Endothelial cell of umbilical vein (primary cell): ENCODE results near the gene RPL23. TPM values are rescaled to one million over a fixed set of nuclear protein-coding genes. Genes with fewer than 3 reads are reported as not detected.

Source experiments
- BruUV-seq: library from RNA; stranded (reverse); fragments of 400-500 nt; replicated peaks from 2 replicates; lab custom pipeline; 2021; lab: Mats Ljungman, UMichigan
- CTCF ChIA-PET: fragments of 300-600, 350-600 bp; sonication (Branson Sonifier 250); formaldehyde crosslinking; loops from one replicate; lab custom pipeline; 2021; ENCODE audit warnings: antibody characterized with exemption, inconsistent platforms; lab: Charles Lee
- POLR2A ChIA-PET: fragments of 300-600, 350-600 bp; sonication (Branson Sonifier 250); formaldehyde crosslinking; loops from one replicate; lab custom pipeline; 2021; ENCODE audit warnings: antibody characterized with exemption, inconsistent platforms; lab: Charles Lee
- DNase-seq: peaks from one replicate; pipeline ENCODE4 v3.0.0-alpha.2; 2011; ENCODE audit warnings: low read depth, low spot score
- FAIRE-seq: peaks from 2 replicates; lab custom pipeline; 2011; peaks lifted over from hg19 to GRCh38; lab: Jason Lieb, UNC
- H2AFZ ChIP-seq: 2 replicates; pipeline ENCODE4 v1.6.0; 2012; ENCODE audit warnings: low read depth, low read length, control low read depth, inconsistent platforms
- H3K27ac ChIP-seq: 2 replicates; pipeline ENCODE4 v1.5.1; 2011; ENCODE audit warnings: low read depth, mild to moderate bottlenecking, control low read depth, low read length, moderate library complexity; ENCODE audit not compliant: insufficient read depth
- H3K27me3 ChIP-seq, 2 experiments: 2 replicates each; pipeline versions ENCODE4 v1.6.0 to v1.6.1; 2011; ENCODE audit warnings: low read length in 2 of 2, mixed read lengths in 1 of 2; ENCODE audit not compliant: control insufficient read depth in 2 of 2, insufficient read depth in 2 of 2
- H3K36me3 ChIP-seq, 2 experiments: 2 replicates in 1 of 2; 3 replicates in 1 of 2; pipeline ENCODE4 v1.5.1; 2011; ENCODE audit warnings: low read length in 2 of 2, mild to moderate bottlenecking in 1 of 2, moderate library complexity in 1 of 2; ENCODE audit not compliant: control insufficient read depth in 2 of 2, insufficient read depth in 2 of 2; ENCODE audit errors: extremely low read depth in 1 of 2
- H3K4me1 ChIP-seq: 3 replicates; pipeline ENCODE4 v1.5.1; 2011; ENCODE audit warnings: mild to moderate bottlenecking, low read length; ENCODE audit not compliant: control insufficient read depth, insufficient read depth; ENCODE audit errors: extremely low read depth
- H3K4me2 ChIP-seq: 2 replicates; pipeline ENCODE4 v1.6.1; 2011; ENCODE audit warnings: low read length, control low read depth, mixed read lengths; ENCODE audit not compliant: insufficient read depth
- H3K4me3 ChIP-seq, 3 experiments: fragments of 200-600 bp in 1 of 3; sonication (generic), shearing (Covaris generic) in 1 of 3; replicated peaks in 1 of 3; 2 replicates each; pipeline ENCODE4 v1.5.1; 2011 to 2016; ENCODE audit warnings: control low read depth in 3 of 3, low read length in 3 of 3, mild to moderate bottlenecking in 2 of 3, inconsistent platforms in 1 of 3, low read depth in 1 of 3, moderate library complexity in 1 of 3; ENCODE audit not compliant: insufficient read depth in 1 of 3
- H3K79me2 ChIP-seq: 2 replicates; pipeline ENCODE4 v1.6.0; 2012; ENCODE audit warnings: low read length, inconsistent platforms; ENCODE audit not compliant: control insufficient read depth, insufficient read depth
- H3K9ac ChIP-seq: replicated peaks from 2 replicates; pipeline ENCODE3; 2011; ENCODE audit warnings: low read length, control low read depth; ENCODE audit not compliant: insufficient read depth; ENCODE audit errors: extremely low read depth
- H3K9me1 ChIP-seq: replicated peaks from 3 replicates; pipeline ENCODE4 v1.6.0; 2011; ENCODE audit warnings: mild to moderate bottlenecking, low read length; ENCODE audit not compliant: control insufficient read depth, insufficient read depth; ENCODE audit errors: extremely low read depth
- H3K9me3 ChIP-seq: replicated peaks from 2 replicates; pipeline ENCODE4 v1.5.1; 2012; ENCODE audit warnings: low read length, inconsistent platforms; ENCODE audit not compliant: control insufficient read depth, insufficient read depth
- H4K20me1 ChIP-seq: replicated peaks from 2 replicates; pipeline ENCODE3; 2011; ENCODE audit warnings: mild to moderate bottlenecking, low read length; ENCODE audit not compliant: control insufficient read depth, insufficient read depth; ENCODE audit errors: extremely low read depth
- GATA2 ChIP-seq: IDR thresholded peaks from 2 replicates; pipeline ENCODE4 v1.7.0; 2011; ENCODE audit warnings: low read depth, mild to moderate bottlenecking, moderate library complexity, mixed read lengths, low read length; ENCODE audit not compliant: insufficient read length, insufficient read depth
- MYC ChIP-seq: IDR thresholded peaks from one replicate; pipeline ENCODE4 v1.6.1; 2011; ENCODE audit warnings: mild to moderate bottlenecking, low read depth, low read length
- POLR2A ChIP-seq: IDR thresholded peaks from 2 replicates; pipeline ENCODE4 v1.6.1; 2012; ENCODE audit warnings: low read depth, mild to moderate bottlenecking, control low read depth, low read length
- POLR2AphosphoS5 ChIP-seq: IDR thresholded peaks from 2 replicates; pipeline ENCODE4 v1.6.1; 2012; ENCODE audit warnings: low read depth, mild to moderate bottlenecking, control low read depth, low read length, moderate library complexity; ENCODE audit not compliant: insufficient read depth
- dilution Hi-C: fragments of 300-500 bp; cut with MboI; formaldehyde crosslinking; loops from one replicate; pipeline ENCODE4 v1.15.0; 2019; ENCODE audit warnings: low sequenced_read_pairs; ENCODE audit not compliant: extremely low pct_ligation_motif_present
- intact Hi-C: fragments of 100-400 bp; cut with micrococcal nuclease; formaldehyde crosslinking; loops from one replicate; pipeline ENCODE4 v1.10.0; 2022
- polyA plus RNA-seq, 4 experiments: library from polyadenylated mRNA; depleted of rRNA in 3 of 4; stranded (reverse) in 3 of 4; unstranded in 1 of 4; fragments of >200 nt; gene quantifications; 2 replicates each; pipeline versions ENCODE4 v1.2.1 to v1.2.3, GENCODE V29; 2011 to 2012; ENCODE audit warnings: missing spikeins in 1 of 4
- total RNA-seq: library from RNA; stranded (reverse); gene quantifications from 2 replicates; pipeline ENCODE4 v1.2.3, GENCODE V29; 2021

Gene RPL23
- total and polyA plus RNA-seq, 2 donors (not counting 3 experiments of a cell fraction or from before 2014, with no cell fraction given): 1,292 to 1,847 TPM

DNA sequence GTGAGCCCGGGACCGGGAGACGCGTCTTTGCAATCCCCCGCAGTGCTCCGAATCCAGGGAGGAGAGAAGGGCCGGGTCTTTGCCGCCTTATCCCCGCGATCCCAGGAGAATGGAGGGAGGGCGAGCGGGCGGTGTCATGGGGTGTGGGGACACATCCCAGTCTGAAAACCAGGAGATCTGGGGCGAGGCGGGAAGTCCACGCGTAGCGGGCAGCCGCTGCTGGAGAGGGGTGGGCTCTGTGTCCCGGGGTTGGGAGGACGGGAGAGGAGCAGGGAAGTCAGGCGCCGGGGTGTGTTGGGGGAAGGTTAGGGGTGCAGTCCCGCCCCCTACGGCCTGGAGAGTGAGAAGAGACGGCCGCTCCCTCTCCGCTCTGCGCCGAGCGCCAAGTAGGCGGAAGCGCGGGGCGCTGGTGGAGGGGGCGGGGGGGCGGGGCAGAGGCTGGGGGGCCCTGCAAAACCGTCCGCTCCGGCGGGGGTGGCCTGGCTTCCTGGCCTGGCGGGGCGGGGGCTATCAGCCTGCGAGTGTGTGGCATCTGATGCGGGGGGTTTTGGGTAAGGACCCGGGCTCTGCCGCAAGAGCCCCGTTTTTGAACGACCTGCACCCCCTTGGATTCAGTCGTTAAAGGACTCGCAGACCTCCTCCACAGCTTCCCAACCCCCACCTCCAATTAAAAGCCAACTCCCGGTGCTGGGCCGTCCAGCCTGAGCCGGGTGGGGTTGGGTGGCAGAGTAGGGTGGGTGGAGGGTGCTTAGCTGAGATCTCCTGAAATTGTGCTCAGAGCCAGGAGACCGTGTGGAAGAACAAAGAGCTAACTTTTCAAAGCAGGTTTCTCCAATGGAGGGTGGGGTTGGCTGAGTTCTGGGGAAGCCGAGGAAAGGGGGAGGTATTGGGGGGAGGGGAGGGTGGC lies 17.0 kb upstream of the RPL23 start:
- peak overlapping the region; percentile 79 for H3K4me2 ChIP-seq
- peak overlapping the region; percentile 56 for H2AFZ ChIP-seq
- H4K20me1 ChIP-seq: peaks cover 6% of the 10 kb centered on the region
- DNase-seq (peak; percentile 38), FAIRE-seq (peak; percentile 63)
- CTCF ChIA-PET: interaction anchor here (0.7 to 4.7 kb wide), 24 partner anchors 9 to 373 kb away, joined by 3 to 37 read pairs (median 4); partner anchors contain the start of genes FBXO47 and RPL23
- no peaks in the 10 kb centered on the region for H3K9me1 ChIP-seq
- H3K9me3 ChIP-seq: no peaks in the 10 kb centered on the region
- H3K9ac ChIP-seq: peak overlapping the region; percentile 67
- dilution Hi-C loops: no loop called here
- peak overlapping the region; percentile 11 for H3K27ac ChIP-seq
- H3K79me2 ChIP-seq: peaks cover 54% of the 10 kb centered on the region
- peaks cover 38% of the 10 kb centered on the region for H3K4me1 ChIP-seq
- no peaks in the 10 kb centered on the region for H3K27me3 ChIP-seq
- peaks cover 0 to 3% of the 10 kb centered on the region in 2 experiments for H3K36me3 ChIP-seq
- peak overlapping the region; percentile 81 to 93 (median 88) for H3K4me3 ChIP-seq
- no TSS peak for BruUV-seq
- TF ChIP-seq MYC: no peak
- POLR2A ChIA-PET: interaction anchor here (0.5 to 3.7 kb wide), 16 partner anchors 9 to 283 kb away, joined by 3 to 28 read pairs (median 6); partner anchors contain the start of genes FBXO47 and RPL23
- intact Hi-C loops: loop anchor here (1.0 to 5.0 kb wide), 5 partner anchors 10 to 283 kb away; no protein-coding TSS in a partner anchor

DNA sequence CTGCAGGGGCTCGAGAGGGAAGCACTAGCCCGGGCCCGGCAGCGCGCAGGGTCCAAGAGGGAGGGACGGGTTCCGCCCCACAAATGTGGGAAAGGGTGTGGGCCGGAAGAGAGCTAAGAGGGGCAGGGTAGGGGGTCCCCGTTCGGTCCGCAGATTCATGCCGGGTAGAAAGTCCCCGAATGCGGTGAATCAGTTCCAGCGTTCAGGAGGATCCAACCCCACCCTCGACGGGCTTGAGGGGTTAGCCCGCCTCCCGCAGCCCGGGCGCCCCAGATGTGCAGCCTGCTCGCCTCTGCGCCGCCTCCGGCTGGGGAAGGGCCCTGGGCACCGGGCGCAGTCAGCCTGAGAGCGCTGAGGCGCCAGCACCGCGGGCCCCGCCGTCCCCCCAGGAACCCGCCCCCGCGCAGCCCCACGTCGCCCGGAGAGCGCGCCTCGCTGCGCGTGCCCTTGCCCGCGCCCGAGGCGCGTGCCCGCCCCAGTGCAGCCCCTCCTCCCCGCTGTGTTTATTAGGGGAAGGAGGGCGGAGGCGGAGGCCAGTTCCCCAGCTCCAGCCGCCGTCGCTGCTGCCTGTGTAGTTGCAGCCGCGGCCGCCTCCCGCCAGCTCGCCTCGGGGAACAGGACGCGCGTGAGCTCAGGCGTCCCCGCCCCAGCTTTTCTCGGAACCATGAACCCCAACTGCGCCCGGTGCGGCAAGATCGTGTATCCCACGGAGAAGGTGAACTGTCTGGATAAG lies 16.2 kb upstream of the RPL23 start, which contains the start of gene LASP1:
TSS of gene LASP1 (plus strand) at position 533 of the 733 bp plus-strand sequence. CDS start at position 665, 132 bp downstream.
- no peaks in the 10 kb centered on the region for H3K27me3 ChIP-seq
- H3K4me1 ChIP-seq: peaks cover 38% of the 10 kb centered on the region
- CTCF ChIA-PET: interaction anchor here (0.9 to 4.7 kb wide), 19 partner anchors 11 to 305 kb away, joined by 3 to 37 read pairs (median 4); partner anchors contain the start of genes FBXO47, LASP1NB, MLLT6 and PSMB3
- BruUV-seq: no TSS peak
- no peaks in the 10 kb centered on the region for H3K9me3 ChIP-seq
- H3K4me2 ChIP-seq: peak within 1 kb of the TSS; percentile 79
- peaks cover 6% of the 10 kb centered on the region for H4K20me1 ChIP-seq
- DNase-seq (peak; percentile 87), FAIRE-seq (peak; percentile 87)
- peak; percentile 97 for TF ChIP-seq POLR2A
- TF ChIP-seq POLR2AphosphoS5: peak; percentile 95
- TF ChIP-seq GATA2: no peak
- H3K4me3 ChIP-seq: peak within 1 kb of the TSS; percentile 81 to 93 (median 88)
- H3K36me3 ChIP-seq: peaks cover 0 to 3% of the 10 kb centered on the region in 2 experiments
- dilution Hi-C loops (no loop called here), intact Hi-C loops (loop anchor here (1.0 to 5.0 kb wide), 7 partner anchors 16 to 167 kb away; partner anchors contain the start of genes FBXO47, PIP4K2B and RPL23)
- peak within 1 kb of the TSS; percentile 67 for H3K9ac ChIP-seq
- peak within 1 kb of the TSS; percentile 77 for H2AFZ ChIP-seq
- POLR2A ChIA-PET: interaction anchor here (0.5 to 3.7 kb wide), 15 partner anchors 10 to 330 kb away, joined by 3 to 28 read pairs (median 5); partner anchors contain the start of genes FBXO47 and RPL23
- peaks cover 46% of the 10 kb centered on the region for H3K79me2 ChIP-seq
- no peaks in the 10 kb centered on the region for H3K9me1 ChIP-seq
- peak within 1 kb of the TSS; percentile 24 for H3K27ac ChIP-seq
